Measurements from ENCODE around the gene NTN1. TPM values are rescaled to one million over a fixed set of nuclear protein-coding genes. Genes with fewer than 3 reads are reported as not detected.
"Not testable (repeated sequence)": the region's sequence is repeated elsewhere in the genome, so short reads cannot be mapped to it uniquely, and the experiment has no call there.

NTN1 gene
- total and polyA plus RNA-seq, 9 donors = 0.28 to 12.5 (median 1.8) TPM

DNA sequence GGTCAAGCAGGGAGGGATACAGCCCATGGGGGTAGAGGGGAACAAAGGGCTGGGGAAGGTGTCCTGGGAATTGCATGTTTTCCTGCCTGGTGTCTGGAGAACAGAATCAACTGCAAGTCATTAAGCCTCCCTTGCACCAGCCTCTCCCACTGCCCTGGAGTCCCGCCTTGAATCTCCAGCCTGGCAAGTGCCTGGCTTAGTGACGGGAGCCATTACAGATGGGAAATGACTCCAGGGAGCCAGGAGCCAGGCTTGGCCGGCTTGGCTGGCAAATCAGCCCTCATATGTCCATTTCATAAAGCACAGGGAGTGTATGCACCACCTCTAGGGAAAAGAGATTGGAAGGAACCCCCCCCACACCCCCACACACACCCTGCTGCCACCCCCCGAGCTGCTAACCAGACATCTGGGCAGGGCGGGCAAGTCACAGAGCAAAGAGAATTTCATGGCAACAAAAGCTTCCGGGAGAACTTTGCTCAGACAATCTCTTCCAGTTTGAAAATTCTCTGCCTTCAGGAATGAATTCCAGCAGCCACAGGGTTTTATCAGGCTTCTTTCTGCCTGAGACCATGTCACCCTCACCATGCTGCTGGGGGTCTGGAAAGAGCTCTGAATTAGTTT, 127.7 kb downstream of the NTN1 start:
- Histone ChIP-seq H3K27ac (no peak overlapping the region), H3K9me3 (no peaks in the 10 kb centered on the region), H3K36me3 (no peaks in the 10 kb centered on the region), H3K27me3 (no peaks in the 10 kb centered on the region), H3K4me1 (ENCODE audit: insufficient read depth) (no peaks in the 10 kb centered on the region), H3K4me3 (no peak overlapping the region)
- WGBS, 3 donors = 55 to 64% (median 57%) methylated on average over 6 of the region's 6 CpGs
- TF ChIP-seq POLR2A (IDR thresholded peaks at IDR 0.05) (no peak), EP300 (IDR thresholded peaks at IDR 0.05) (no peak)
- TF ChIP-seq, protein P1, sequence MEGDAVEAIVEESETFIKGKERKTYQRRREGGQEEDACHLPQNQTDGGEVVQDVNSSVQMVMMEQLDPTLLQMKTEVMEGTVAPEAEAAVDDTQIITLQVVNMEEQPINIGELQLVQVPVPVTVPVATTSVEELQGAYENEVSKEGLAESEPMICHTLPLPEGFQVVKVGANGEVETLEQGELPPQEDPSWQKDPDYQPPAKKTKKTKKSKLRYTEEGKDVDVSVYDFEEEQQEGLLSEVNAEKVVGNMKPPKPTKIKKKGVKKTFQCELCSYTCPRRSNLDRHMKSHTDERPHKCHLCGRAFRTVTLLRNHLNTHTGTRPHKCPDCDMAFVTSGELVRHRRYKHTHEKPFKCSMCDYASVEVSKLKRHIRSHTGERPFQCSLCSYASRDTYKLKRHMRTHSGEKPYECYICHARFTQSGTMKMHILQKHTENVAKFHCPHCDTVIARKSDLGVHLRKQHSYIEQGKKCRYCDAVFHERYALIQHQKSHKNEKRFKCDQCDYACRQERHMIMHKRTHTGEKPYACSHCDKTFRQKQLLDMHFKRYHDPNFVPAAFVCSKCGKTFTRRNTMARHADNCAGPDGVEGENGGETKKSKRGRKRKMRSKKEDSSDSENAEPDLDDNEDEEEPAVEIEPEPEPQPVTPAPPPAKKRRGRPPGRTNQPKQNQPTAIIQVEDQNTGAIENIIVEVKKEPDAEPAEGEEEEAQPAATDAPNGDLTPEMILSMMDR (IDR thresholded peaks at IDR 0.05) = no peak
- DNase-seq = no peak
- intact Hi-C loops (cut with DNase I) = no loop called here

DNA sequence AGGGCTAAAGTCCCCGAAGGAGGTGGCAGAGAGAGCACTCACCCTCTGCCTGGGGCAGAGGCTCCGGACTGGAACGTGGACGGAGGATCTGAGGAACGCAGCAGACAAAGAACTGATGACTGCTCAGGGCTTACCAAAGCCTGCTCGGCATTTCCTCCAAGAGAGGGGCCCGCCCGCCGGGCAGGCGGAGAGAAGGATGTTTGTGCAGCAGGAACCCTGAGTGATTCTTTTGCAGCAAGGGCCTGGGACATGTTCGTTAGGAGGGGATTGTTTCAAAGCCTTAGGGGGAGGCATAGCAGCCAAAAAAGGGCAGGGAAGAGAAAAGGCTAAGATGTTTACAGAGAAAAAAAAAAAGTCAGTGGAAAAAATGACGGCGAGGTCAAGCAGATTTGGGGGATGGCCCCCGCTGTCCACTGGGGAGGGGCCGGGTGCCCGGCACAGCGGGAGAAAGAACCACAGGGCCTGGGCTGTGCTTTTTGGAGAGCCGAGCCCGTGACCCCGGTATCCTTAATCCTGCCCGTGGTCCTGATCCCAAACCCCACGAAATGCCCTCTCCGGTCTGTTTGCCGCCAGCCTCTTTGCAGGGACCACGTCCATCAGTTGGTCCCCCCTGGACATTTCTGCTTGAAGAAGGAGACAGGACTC, 129.3 kb downstream of the NTN1 start:
- no peak overlapping the region for H3K4me3 ChIP-seq
- H3K27ac ChIP-seq = no peak overlapping the region
- H3K27me3 ChIP-seq = no peaks in the 10 kb centered on the region
- TF ChIP-seq EP300 (IDR thresholded peaks at IDR 0.05) (no peak), POLR2A (IDR thresholded peaks at IDR 0.05) (no peak)
- TF ChIP-seq, protein P1 (IDR thresholded peaks at IDR 0.05) = no peak
- H3K9me3 ChIP-seq = no peaks in the 10 kb centered on the region
- no peaks in the 10 kb centered on the region for H3K4me1 ChIP-seq (ENCODE audit: insufficient read depth)
- DNase-seq = no peak
- WGBS, 3 donors = 80 to 82% (median 81%) methylated on average over 25 of the region's 25 CpGs
- no peaks in the 10 kb centered on the region for H3K36me3 ChIP-seq
- intact Hi-C loops (cut with DNase I) = no loop called here

DNA sequence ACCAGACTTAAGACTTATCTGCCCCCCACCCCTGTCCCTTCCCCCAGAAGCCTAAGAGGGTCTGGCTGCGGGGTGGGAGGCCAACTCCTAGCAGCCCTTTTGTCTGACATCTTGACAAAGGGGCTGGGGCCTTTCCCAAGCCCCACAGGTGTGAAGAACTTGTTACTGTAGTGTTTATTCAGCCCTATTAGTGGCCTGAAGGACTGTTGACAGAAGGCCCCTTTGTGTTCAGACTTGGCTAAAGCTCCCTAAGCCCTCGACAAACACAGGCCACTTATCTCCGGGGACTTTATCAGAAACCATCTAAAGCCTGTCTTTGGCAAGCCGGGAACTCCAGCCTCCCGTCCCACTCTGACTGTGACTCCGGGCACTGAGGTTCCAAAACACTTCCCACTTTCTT, 129.8 kb downstream of the NTN1 start:
- Histone ChIP-seq H3K27ac (no peak overlapping the region), H3K27me3 (no peaks in the 10 kb centered on the region)
- 60 to 68% (median 66%) methylated on average over 6 of the region's 6 CpGs for WGBS, 3 donors

DNA sequence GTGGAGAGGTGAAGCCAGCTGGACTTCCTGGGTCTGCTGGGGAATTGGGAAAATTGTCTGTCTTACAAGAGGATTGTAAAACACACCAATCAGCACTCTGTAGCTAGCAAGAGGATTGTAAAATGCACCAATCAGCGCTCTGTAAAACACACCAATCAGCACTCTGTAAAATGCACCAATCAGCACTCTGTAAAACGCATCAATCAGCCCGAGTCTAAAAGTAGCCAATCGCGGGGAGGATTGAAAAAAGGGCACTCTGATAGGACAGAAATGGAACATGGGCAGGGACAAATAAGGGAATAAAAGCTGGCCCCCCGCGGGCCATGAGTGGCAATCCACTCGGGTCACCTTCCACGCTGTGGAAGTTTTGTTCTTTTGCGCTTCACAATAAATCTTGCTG, 130.4 kb downstream of the NTN1 start:
- H3K4me3 ChIP-seq; H3K27me3 ChIP-seq; H3K4me1 ChIP-seq (ENCODE audit: insufficient read depth); H3K9me3 ChIP-seq; H3K36me3 ChIP-seq; intact Hi-C loops (cut with DNase I); H3K27ac ChIP-seq; DNase-seq: not testable (repeated sequence)
- 95 to 97% (median 97%) methylated on average over 10 of the region's 10 CpGs for WGBS, 3 donors

More for the DNA sequence above, 129.8 kb downstream of the NTN1 start:
- H3K36me3 ChIP-seq = no peaks in the 10 kb centered on the region
- intact Hi-C loops (cut with DNase I) = no loop called here
- no peaks in the 10 kb centered on the region for H3K9me3 ChIP-seq
- TF ChIP-seq, protein P1 (IDR thresholded peaks at IDR 0.05) = no peak
- TF ChIP-seq EP300 (IDR thresholded peaks at IDR 0.05) = no peak
- no peak for TF ChIP-seq POLR2A (IDR thresholded peaks at IDR 0.05)
- no peaks in the 10 kb centered on the region for H3K4me1 ChIP-seq (ENCODE audit: insufficient read depth)
- DNase-seq = no peak
- no peak overlapping the region for H3K4me3 ChIP-seq

Measured in ovary (tissue), 9 donors.